ENCODE results near the gene PECR. TPM values are rescaled to one million over a fixed set of nuclear protein-coding genes. Genes with fewer than 3 reads are reported as not detected.

Gene PECR
- total and polyA plus RNA-seq, 12 donors = 2.0 to 6.6 (median 4.1) TPM

GRCh38 chr2:216002693-216003092 lies 78.9 kb downstream of the PECR start:
- ATAC-seq (no peak), DNase-seq (no peak)
- Histone ChIP-seq H3K4me1 (peaks cover 0 to 17% (median 0%) of the 10 kb centered on the region in 9 donors), H3K27me3 (no peaks in the 10 kb centered on the region), H3K9me3 (no peaks in the 10 kb centered on the region), H3K36me3 (no peaks in the 10 kb centered on the region), H3K27ac (no peak overlapping the region), H3K4me3 (no peak overlapping the region)
- no peak for TF ChIP-seq CTCF (IDR thresholded peaks at IDR 0.05)
- intact Hi-C loops (cut with DNase I) = no loop called here
- 91 to 98% methylated on average over 2 of the region's 2 CpGs for WGBS, 2 donors

- ATAC-seq = peak in 1 of 8 donors; percentile 7
- H3K9me3 ChIP-seq = no peaks in the 10 kb centered on the region
- H3K36me3 ChIP-seq = no peaks in the 10 kb centered on the region
- H3K27me3 ChIP-seq = no peaks in the 10 kb centered on the region
- no peak overlapping the region for H3K27ac ChIP-seq
- no peak for DNase-seq
- TF ChIP-seq CTCF (IDR thresholded peaks at IDR 0.05) = no peak
- intact Hi-C loops (cut with DNase I) = no loop called here
- H3K4me1 ChIP-seq = peaks cover 0 to 17% (median 0%) of the 10 kb centered on the region in 9 donors
- WGBS, 2 donors = 58 to 69% methylated on average over 5 of the region's 5 CpGs
- no peak overlapping the region for H3K4me3 ChIP-seq
Measured at GRCh38 chr2:216002101-216002678, 79.4 kb downstream of the PECR start.

- DNase-seq (no peak), ATAC-seq (no peak)
- Histone ChIP-seq H3K36me3 (no peaks in the 10 kb centered on the region), H3K4me1 (peaks cover 0 to 11% (median 0%) of the 10 kb centered on the region in 9 donors), H3K27ac (no peak overlapping the region), H3K9me3 (no peaks in the 10 kb centered on the region), H3K4me3 (no peak overlapping the region), H3K27me3 (no peaks in the 10 kb centered on the region)
- TF ChIP-seq CTCF (IDR thresholded peaks at IDR 0.05) = no peak
- intact Hi-C loops (cut with DNase I) = no loop called here
- 78 to 80% methylated on average over 9 of the region's 9 CpGs for WGBS, 2 donors
Measured at GRCh38 chr2:216001216-216002100, 80.2 kb downstream of the PECR start.

- Histone ChIP-seq H3K4me3 (no peak overlapping the region), H3K4me1 (no peaks in the 10 kb centered on the region), H3K36me3 (no peaks in the 10 kb centered on the region), H3K9me3 (no peaks in the 10 kb centered on the region), H3K27me3 (no peaks in the 10 kb centered on the region), H3K27ac (no peak overlapping the region)
- TF ChIP-seq CTCF (IDR thresholded peaks at IDR 0.05) = no peak
- no peak for DNase-seq
- ATAC-seq = no peak
- intact Hi-C loops (cut with DNase I) = no loop called here
- 75 to 77% methylated on average over 2 of the region's 2 CpGs for WGBS, 2 donors
Measured at GRCh38 chr2:215998636-215999035, 83.0 kb downstream of the PECR start.
